Endometrial microvascular endothelial cells (primary cell): ENCODE results near the gene SHANK2. TPM values are rescaled to one million over a fixed set of nuclear protein-coding genes. Genes with fewer than 3 reads are reported as not detected.

Source experiments
- in situ Hi-C: cut with HindIII; loops from 2 replicates; pipeline ENCODE4 v1.10.0; 2017; ENCODE audit warnings: low sequenced_read_pairs, low pct_unique_long_range_greater_than_20kb; ENCODE audit errors: inconsistent ontology term
- total RNA-seq: library from RNA; depleted of rRNA; stranded (reverse); fragments of >200 nt; gene quantifications from one replicate; pipeline ENCODE4 v1.2.3, GENCODE V29; 2015; ENCODE audit errors: inconsistent ontology term

Gene SHANK2
- total RNA-seq, 1 donor from 2014 or later, result not detected

DNA sequence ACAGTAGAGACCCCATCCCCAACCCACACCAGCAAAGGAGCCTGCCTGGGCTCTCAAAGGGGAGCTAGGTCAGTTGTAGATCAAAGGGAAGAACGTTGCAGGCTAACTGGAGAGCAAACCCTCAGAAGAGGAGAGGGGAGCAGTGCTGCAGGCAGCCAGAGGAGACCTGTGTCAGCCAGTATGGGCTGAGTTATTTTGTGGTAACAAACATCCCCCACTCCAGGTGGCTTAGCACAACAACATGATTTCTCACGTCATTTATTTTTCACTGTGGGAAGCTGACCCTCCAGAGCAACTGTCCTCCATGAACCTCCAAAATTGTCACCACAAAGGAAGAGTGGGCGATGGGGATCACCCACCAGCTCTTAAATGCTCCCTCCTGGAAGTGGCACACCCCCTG, 19.8 kb upstream of the SHANK2 start:
- in situ Hi-C loops, result no loop called here

DNA sequence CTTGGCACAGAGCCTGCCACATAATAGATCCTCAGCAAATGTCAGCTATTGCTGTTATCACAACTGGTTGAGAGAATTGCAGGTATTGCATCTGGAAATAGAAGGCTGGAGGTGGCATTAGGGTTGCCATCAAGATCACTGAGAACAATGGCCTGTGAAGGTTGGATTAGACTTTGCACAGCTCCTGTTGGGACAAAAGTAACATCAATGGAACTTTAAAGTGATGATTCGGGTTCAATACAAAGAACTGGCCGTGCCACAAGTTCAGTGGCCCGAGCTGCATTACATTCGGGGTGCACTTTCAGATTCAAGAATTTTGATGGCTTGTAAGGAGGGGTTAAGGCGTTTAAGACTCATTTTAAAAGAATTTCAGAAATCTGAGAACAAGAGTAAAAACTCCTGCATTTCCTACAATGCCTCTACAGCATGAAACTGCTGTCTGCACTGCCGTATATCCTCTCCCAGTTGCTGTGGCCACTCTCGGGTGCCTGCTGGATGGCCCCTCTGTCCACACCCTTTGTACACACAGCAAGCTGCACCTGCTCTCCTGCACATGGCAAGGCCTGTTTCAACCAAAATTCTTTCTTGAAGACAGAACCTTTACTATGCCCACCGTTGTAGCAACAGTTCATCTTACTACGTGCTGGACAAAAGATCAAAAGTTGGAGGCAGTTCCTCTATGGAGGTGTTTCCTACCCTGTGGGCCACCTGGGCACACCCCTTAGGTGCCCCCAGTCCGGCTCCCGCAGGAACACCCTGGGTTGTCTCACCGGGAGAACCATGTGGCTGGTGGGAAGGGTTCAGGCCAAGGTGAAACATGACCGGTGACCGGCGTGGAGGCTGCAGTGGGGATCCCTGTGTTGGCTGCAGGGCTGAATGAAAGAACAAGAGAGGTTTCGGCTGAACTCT, 17.5 kb upstream of the SHANK2 start:
- in situ Hi-C loops, result no loop called here

DNA sequence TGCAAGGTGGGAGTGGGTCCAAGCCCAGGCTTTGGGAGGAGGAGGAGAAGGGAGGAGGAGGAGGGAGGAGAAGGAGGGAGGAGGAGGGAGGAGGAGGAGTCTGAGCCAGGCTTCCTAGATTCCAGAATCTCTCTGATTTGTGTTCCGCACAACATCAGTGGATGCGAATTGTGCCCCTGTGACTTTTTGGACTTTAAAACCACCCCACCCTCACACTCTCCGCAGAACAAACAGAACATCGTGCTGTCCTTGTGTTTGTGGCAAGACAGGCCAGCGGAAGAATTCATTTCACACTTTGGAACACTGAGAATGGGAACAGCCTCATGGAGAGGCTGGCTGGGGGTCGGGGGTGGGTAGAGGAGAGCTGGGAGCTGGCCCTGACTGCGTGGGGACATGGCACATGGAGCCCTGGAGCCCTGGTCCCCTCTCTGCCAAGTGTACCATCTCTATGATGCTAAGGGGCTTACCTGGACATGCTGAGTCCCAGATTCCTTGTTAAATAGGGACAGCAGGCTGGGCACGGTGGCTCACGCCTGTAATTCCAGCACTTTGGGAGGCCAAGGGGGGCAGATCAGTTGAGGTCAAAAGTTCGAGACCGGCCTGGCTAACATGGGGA, 16.4 kb upstream of the SHANK2 start:
- in situ Hi-C loops, result no loop called here

DNA sequence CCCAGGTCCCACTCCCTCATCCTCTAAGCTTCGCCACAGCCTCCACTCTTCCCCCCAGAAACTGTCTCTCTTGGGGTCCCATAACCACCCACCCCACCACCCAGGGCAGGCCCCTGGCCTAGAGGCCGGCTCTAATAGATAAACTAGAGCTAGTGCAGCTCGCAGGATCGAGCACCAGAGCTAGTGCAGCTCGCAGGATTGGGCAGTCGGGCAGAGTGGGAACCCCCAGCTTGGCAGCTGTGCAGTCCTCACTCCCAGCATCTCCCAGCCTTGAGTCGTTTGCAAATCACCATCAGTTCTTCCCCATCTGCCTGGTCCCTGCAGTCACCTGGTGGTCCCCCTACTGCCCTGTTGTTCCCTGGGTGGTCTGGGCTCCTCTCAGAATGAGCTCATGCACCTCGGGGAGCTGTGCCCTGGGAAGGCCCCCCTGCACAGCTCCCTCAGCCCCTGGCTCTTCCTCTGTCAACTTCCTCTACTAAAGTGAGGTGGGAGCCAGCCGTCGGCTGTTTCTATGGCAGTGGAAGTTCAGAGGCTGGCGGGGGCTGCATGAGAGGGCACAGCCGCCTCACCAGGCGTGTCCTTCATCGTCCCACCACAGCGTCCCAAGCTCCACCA, 15.5 kb upstream of the SHANK2 start:
- in situ Hi-C loops, result no loop called here

DNA sequence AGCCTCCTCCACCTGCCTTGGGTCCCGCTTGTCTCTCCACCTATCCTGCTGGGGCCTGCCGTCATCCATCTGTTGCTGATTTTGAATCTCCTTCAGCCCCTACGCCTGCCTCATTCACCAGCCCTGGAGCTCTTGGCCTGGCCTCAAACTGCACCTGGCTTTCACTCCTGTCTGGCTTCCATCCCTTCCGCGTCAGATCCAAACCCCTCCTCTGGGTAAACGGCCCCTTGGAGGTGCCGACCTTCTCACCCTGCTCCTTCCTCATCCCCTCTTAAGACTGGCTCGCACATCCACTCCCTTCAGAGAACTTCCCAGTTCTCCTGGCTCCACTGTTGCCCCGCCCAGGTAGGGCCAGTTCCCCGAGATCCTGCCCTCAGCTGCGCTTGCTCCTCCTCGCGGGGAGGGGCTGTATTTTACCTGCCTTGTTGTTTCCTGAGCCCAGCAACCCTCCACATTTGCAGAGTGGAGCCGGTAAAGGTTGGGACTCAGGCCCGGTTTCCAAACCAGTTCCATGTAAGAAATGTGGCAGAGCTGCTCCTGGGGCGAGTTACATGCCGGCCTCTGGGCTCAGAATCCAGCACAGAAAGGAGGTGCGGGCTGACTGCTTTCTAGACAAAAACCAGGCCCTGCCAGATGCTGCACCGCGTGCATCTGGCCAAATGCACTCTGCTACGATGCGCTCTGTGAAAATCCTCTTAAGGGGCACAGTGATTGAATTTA, 13.9 kb upstream of the SHANK2 start:
- in situ Hi-C loops, result no loop called here

DNA sequence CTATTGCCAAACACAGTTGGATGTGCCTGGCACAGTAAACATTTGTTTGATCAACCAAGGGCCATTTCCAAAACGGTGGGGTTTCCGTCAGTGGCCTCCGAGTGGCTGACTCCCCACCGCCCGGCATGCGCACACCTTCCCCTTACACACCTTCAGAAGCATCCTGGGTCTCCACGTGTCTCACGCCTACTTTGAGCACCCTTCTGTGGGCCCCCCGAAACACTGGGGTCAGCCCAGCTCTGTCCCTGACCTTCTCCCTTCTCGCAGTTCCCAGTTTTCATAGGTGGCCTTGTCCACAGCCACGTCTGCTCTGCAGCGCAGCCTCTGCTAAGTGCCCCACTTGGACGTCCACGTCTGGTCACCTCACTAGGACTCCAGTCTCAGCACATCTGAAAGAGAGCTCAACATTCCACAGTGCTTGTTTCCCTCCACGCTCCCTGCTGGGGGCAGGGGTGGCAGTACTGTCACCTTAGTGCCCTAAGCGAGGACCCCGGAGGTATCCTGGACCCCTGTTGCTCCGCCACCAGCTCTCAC, 13.2 kb upstream of the SHANK2 start:
- in situ Hi-C loops, result no loop called here

DNA sequence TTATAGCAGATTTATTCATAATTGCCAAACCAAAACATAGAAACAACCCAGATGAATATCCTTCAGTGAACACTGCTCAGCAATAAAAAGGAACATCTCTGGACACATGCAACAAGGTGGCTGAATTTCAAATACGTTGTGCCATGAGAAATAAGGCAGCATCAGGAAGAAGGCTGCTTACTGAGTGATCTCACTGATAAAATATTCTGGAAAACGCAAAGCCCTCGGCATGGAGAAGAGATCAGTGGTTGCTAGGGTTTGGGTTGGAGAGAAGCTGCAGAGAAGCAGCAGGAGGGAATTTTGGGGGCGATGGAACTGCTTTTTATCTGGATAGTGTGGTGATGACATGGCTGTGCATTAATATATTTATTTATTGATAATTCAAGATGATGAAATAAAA, 11.0 kb upstream of the SHANK2 start:
- in situ Hi-C loops, result no loop called here

DNA sequence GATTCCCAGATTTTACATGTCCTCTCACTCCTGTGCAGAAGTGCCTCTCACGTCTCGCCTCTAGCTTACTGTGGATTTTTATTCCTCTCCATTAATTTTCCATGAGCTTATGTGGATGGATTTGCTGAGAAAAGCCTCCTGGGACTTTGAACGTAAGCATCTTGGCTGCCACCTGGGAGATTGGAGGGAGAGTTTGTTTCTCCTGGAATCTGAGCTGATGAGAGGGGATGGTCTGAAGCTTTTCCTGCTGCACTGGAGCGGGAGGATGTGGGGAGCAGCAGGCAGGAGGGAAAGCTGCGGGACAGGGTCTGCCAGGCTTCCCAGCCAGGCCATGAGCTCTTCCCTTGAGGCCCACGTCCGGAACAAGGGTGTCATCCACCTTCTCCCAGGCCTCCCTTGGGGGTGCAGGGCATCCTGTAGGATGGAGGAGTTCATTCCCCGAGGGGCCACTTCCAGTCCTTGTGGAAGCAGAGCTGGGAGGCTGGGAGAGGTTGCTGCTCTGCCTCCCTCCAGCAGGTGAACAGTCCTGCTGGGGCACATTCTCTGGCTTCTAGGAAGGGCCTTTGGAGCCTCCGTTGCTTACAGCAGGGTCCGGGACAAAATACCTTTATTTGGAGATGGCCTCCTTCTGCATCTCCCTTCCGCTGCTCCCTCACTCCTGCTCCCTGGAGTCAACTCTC, 3.6 kb upstream of the SHANK2 start:
- in situ Hi-C loops, result no loop called here

DNA sequence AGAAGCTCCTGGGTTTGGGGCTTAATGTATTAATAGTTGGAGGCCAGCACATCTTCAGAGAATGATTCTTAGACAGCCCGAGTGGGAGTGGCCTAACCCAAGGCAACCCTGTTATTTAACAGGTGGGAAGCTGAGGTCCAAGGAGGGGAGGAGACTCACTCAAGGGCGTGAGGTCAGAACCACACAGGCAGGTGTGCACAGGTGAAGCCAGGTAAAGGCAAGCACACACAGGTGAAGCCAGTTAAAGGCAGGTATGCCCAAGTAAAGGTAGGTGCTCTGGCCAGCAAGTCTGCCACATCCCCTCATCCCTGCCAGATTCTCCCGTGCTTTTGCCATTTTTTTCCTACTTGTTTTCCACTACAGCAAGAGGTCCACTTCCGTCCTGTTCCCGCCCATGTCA, 2.9 kb upstream of the SHANK2 start:
- in situ Hi-C loops, result no loop called here

DNA sequence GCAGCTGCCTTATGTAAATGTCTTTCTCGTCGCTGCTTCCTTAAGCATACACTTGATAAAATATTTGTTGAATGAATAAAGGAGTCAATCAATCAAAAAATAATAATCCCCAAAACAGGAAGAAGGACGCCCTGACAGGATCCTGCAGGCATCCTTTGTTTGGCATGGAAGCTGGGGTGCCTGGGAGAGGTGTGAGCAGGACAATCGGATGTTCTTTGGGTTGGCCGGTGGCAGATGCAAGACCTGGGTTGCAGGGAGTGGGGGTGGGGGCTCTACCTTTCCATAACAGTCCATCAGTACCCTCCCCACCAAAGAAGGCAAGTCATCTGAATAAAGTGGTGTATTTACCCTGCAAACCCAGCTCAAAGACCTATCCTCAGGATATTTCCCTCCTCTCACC, 1.4 kb upstream of the SHANK2 start:
- in situ Hi-C loops, result no loop called here

DNA sequence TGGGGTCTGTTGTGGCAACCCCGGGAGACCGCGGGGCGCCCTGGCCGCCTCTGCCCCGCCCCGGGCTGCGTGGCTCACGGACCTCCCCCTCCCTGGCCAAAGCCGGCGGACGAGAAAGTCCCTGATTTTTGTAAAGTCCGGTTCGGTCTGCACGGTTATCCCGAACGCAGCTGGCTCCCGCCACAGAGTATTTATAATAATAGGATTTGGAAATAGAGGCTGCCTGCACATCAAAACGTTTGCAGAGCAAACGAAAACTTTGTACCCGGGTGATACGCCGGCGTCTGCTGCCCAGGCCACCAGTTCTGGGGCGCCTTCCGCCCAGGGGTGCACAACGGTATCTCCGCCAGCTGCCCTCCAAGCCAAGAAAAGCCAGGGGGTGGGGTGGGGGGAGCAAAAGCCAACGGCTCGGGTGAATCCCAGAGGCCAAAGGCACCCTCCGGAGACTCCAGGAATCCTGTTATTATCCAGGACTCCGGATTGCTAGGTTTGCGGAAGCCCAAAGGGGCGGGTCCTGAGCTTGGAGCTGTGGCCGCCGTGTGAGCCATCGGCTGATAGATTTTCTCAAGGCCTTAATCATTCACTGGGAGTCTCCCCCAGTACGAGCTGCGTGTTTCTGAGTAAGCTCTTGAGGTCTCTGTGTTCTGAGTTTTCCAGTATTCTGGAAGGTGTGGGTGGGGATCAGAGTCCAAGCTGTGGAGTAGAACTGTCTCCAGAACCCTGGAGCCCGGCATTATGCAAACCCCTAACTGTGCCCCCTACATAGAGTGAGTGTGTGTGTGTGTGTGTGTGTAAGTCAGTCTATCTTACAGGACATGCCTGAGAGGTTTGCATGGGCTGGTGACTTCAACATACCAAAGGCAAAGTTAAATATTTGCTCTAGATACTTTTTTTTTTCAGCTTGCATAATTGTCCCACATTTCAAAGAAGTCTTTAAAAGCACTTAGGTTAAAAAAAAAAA, 673 bp upstream of the SHANK2 start:
- in situ Hi-C loops, result no loop called here

DNA sequence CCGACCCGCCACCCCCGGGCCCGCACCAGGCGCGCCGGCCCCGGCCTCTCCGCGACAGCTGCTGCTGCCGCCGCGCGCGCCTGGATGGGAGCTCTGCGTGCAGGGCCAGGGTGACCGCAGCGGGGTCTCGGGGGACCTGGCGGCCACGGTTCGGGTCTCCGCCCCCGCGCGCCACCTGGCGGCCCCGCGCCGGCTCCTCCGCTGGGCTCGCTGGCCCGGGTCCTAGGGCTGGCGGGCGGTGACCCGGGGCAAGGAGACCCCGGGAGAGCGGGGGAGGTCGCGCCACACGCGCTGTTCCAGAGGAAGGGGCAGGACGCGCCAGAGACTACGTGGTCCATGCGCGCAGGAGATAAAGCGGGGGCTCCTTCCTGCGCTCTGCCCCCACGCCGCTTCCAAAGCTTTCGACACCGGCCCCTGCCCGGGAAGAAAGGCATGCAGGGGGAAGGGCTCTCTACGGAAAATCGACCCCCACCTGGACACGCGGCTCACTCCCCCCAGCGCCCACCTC, 562 bp downstream of the SHANK2 start:
- in situ Hi-C loops, result no loop called here

DNA sequence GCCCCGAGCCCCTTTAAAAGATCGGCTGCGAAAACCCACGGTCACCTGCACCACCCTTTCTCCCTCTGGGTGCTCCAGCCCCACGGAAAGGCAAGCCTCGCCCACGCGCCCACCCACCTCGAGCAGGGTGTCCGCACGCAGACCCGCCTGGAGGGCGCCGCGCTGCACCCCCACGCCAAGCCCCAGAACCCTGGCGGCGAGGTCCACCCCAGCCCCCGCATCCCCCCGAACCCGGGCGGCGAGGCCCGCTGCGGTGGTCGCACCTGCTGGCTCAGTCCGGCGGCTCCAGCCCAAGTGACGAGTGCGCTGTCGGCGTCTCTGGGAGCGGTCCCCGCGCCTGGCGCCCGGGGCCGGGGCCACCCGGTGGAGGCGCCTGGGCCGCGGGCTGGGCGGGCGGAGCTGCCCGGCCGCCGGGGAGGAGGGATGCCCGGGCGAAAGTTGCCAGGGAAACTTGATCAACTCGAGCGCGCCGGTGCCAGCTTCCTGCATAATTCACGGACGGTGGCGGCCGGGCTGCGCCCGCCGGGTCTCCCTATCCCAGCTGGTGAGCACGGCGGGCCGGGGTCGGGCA, 1.1 kb downstream of the SHANK2 start:
- in situ Hi-C loops, result no loop called here

DNA sequence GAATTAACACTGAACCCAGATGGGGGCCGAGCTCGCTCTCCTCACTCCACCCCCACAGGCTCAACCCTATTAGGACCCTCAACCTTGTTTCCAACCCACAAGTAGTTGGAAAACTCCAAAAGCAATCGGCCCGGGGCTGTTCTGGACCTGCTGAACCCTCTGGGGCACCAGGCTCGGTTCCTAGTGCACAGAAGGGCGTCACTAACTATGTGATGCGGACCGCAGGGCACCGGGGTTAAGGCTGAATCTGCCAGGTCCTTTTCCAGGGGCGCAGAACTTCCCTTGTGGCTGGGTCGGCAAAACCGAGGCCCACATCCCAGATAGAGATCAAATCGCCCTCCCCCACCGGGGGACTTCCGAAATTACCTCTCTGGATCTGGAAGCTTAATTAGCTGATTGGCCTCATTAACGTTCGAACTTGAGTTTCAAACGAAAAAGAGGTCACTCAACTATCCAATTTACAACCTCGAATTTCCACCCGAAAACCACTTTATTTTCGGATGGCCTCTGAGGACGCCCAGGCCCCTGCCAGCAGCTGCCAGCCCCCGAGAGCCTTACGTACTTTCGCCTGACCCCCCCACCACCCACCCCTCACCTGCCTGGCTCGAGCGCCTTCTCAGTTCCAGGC, 1.7 kb downstream of the SHANK2 start:
- in situ Hi-C loops, result no loop called here

DNA sequence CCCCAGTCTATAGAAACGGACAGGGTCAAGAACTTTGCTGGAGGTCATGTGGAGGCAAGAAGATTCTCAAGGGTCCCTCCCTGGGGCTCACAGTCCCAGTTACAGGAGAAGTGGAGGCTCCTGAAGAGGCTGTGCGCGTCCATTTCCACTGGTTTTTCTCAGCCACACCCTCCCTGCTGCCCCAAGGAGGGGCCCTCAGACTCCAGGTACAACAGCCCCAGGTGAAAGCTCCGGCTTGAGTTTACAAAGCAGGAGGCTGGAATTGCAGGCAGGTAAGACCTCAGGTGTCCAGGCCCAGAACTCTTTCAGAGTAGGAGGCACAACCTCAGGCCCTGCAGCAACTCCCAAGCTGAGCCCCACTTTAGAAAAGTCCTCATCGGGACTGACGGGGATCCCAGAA, 3.1 kb downstream of the SHANK2 start:
- in situ Hi-C loops, result no loop called here

DNA sequence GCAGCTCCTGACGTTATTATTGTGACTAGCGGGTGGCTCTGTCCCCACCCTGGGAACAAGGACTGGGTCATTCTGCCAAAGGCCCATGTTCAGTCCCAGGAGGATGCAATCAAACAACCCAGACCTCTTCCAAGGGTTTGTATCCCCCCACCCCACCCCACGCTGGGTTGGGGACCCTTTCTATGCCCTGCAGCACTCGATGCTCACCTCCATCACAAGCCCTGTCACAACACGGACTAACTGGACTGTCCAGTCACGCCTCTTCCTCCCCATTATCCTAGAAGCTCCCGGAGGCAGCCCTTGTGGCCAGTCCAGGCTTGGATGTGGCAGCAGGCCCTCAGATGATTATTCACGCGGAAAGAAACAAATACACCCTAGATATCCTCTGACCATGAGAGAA, 3.7 kb downstream of the SHANK2 start:
- in situ Hi-C loops, result no loop called here

DNA sequence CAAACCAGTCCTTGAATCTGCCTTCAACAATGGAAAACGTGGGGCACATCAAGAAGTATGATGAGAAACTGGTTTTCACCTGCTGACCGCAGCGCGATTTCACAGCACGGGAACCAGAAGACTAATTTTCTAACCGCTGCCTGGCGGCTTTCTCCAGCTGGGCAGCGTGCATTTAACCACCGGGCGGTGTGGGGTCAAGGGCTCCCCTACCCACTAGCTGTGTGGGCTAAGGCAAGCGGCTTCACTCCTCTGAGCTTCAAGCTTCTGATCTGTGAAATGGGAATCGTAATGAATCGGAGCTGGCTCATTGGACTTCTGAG, 4.2 kb downstream of the SHANK2 start:
- in situ Hi-C loops, result no loop called here
